Caco-2 (cell line): Measurements from ENCODE around the gene BGLAP. TPM values are rescaled to one million over a fixed set of nuclear protein-coding genes. Genes with fewer than 3 reads are reported as not detected.

Experiments
- BruUV-seq: library from RNA; stranded (reverse); fragments of 400-500 nt; replicated peaks from 2 replicates; lab custom pipeline; 2021; lab: Mats Ljungman, UMichigan
- CTCF ChIA-PET: fragments of 300-600 bp; sonication (Branson Sonifier 250); formaldehyde crosslinking; loops from one replicate; lab custom pipeline; 2022; ENCODE audit warnings: antibody characterized with exemption; lab: Charles Lee
- POLR2A ChIA-PET: fragments of 300-600 bp; sonication (Branson Sonifier 250); formaldehyde crosslinking; loops from one replicate; lab custom pipeline; 2022; ENCODE audit warnings: antibody characterized with exemption; lab: Charles Lee
- DNase-seq, 2 experiments: peaks; one replicate each; pipeline versions ENCODE4 v3.0.0 to v3.0.0-alpha.2; 2020 to 2022
- H3K27me3 ChIP-seq: replicated peaks from 2 replicates; pipeline ENCODE4 v1.6.0; 2011; ENCODE audit warnings: low read length; ENCODE audit not compliant: control insufficient read depth, insufficient read depth
- H3K36me3 ChIP-seq: 2 replicates; pipeline ENCODE4 v1.5.1; 2011; ENCODE audit warnings: low read length; ENCODE audit not compliant: control insufficient read depth, insufficient read depth
- H3K4me1 ChIP-seq: fragments of 250-450 bp; sonication (Bioruptor Pico); 2 replicates; pipeline ENCODE4 v1.5.1; 2020; ENCODE audit warnings: mild to moderate bottlenecking
- H3K4me3 ChIP-seq: 2 replicates; pipeline ENCODE4 v1.5.1; 2011; ENCODE audit warnings: low read depth, mild to moderate bottlenecking, control low read depth, low read length
- H3K9me3 ChIP-seq: fragments of 250-450 bp; sonication (Bioruptor Pico); 2 replicates; pipeline ENCODE4 v1.5.1; 2020; ENCODE audit warnings: mild to moderate bottlenecking, moderate library complexity
- H3K27ac Mint-ChIP-seq: one replicate; pipeline ENCODE4 v1.8.0; 2022; ENCODE audit warnings: mixed read lengths; ENCODE audit not compliant: unreplicated experiment
- H3K27me3 Mint-ChIP-seq: one replicate; pipeline ENCODE4 v1.8.0; 2022; ENCODE audit warnings: mixed read lengths; ENCODE audit not compliant: insufficient read depth, unreplicated experiment
- H3K36me3 Mint-ChIP-seq: one replicate; pipeline ENCODE4 v1.8.0; 2022; ENCODE audit warnings: mild to moderate bottlenecking, mixed read lengths; ENCODE audit not compliant: insufficient read depth, unreplicated experiment
- H3K4me1 Mint-ChIP-seq: one replicate; pipeline ENCODE4 v1.8.0; 2022; ENCODE audit warnings: low read depth, mixed read lengths; ENCODE audit not compliant: unreplicated experiment
- H3K4me3 Mint-ChIP-seq: one replicate; pipeline ENCODE4 v1.8.0; 2022; ENCODE audit warnings: mild to moderate bottlenecking, moderate library complexity, mixed read lengths; ENCODE audit not compliant: unreplicated experiment
- H3K9me3 Mint-ChIP-seq: one replicate; pipeline ENCODE4 v1.8.0; 2022; ENCODE audit warnings: mixed read lengths; ENCODE audit not compliant: unreplicated experiment
- CTCF ChIP-seq, 2 experiments: fragments of 200-600 bp in 1 of 2; IDR thresholded peaks; 1 replicate in 1 of 2; 2 replicates in 1 of 2; pipeline versions ENCODE4 v1.5.1 to v1.8.0; 2011 to 2022; ENCODE audit warnings: antibody characterized with exemption in 1 of 2, control low read depth in 1 of 2, inconsistent platforms in 1 of 2, low read depth in 1 of 2, low read length in 1 of 2, mild to moderate bottlenecking in 1 of 2, moderate library complexity in 1 of 2; ENCODE audit not compliant: insufficient read depth in 1 of 2, severe bottlenecking in 1 of 2, unreplicated experiment in 1 of 2
- intact Hi-C: fragments of 100-400 bp; cut with micrococcal nuclease; formaldehyde crosslinking; loops from one replicate; pipeline ENCODE4 v1.10.0; 2022; ENCODE audit not compliant: unreplicated experiment
- total RNA-seq: library from RNA; stranded (reverse); gene quantifications from 2 replicates; pipeline ENCODE4 v1.2.3, GENCODE V29; 2022

The BGLAP gene
- total RNA-seq, 1 experiment from 2014 or later: 2.0 TPM

- H3K36me3 ChIP-seq: no peaks in the 10 kb centered on the region; the same call in none of the 2 replicates
- intact Hi-C loops: no loop called here
- H3K4me1 Mint-ChIP-seq: peaks cover 2% of the 10 kb centered on the region
- H3K4me3 Mint-ChIP-seq: no peak overlapping the region
- H3K9me3 ChIP-seq: no peaks in the 10 kb centered on the region
- no peaks in the 10 kb centered on the region for H3K27me3 ChIP-seq
- POLR2A ChIA-PET: no interaction called here
- no peak overlapping the region for H3K27ac Mint-ChIP-seq
- peaks cover 6% of the 10 kb centered on the region; the same call in 1 of the 2 replicates for H3K4me1 ChIP-seq
- BruUV-seq: no TSS peak
- no peak overlapping the region for H3K4me3 ChIP-seq
- CTCF ChIA-PET: interaction anchor here (2.2 to 3.6 kb wide), 3 partner anchors 57 to 84 kb away, joined by 22 to 73 read pairs (median 55); partner anchors contain the start of genes SMG5 and TMEM79
- no peak for DNase-seq
- H3K36me3 Mint-ChIP-seq: peaks cover 42% of the 10 kb centered on the region
- H3K9me3 Mint-ChIP-seq: no peaks in the 10 kb centered on the region
- H3K27me3 Mint-ChIP-seq: no peaks in the 10 kb centered on the region
- TF ChIP-seq CTCF (IDR thresholded peaks at IDR 0.05; ENCODE audit: insufficient read depth in 1 of 2, low read depth in 1 of 2, low read length in 1 of 2, severe bottlenecking in 1 of 2, unreplicated experiment in 1 of 2): no peak
Measured at GRCh38 chr1:156226116-156226538, 15.9 kb upstream of the BGLAP start.

- no peak overlapping the region for H3K27ac Mint-ChIP-seq
- ChIA-PET POLR2A (no interaction called here), CTCF (no interaction called here)
- H3K9me3 ChIP-seq: no peaks in the 10 kb centered on the region
- H3K27me3 Mint-ChIP-seq: no peaks in the 10 kb centered on the region
- TF ChIP-seq CTCF (IDR thresholded peaks at IDR 0.05; ENCODE audit: insufficient read depth in 1 of 2, low read depth in 1 of 2, low read length in 1 of 2, severe bottlenecking in 1 of 2, unreplicated experiment in 1 of 2): no peak
- H3K4me1 Mint-ChIP-seq: no peaks in the 10 kb centered on the region
- no peak for DNase-seq
- no peak overlapping the region for H3K4me3 Mint-ChIP-seq
- H3K9me3 Mint-ChIP-seq: no peaks in the 10 kb centered on the region
- H3K4me3 ChIP-seq: no peak overlapping the region
- H3K36me3 ChIP-seq: no peaks in the 10 kb centered on the region; the same call in none of the 2 replicates
- intact Hi-C loops: no loop called here
- no TSS peak for BruUV-seq
- H3K27me3 ChIP-seq: no peaks in the 10 kb centered on the region
- peaks cover 8% of the 10 kb centered on the region; the same call in 1 of the 2 replicates for H3K4me1 ChIP-seq
- peaks cover 36% of the 10 kb centered on the region for H3K36me3 Mint-ChIP-seq
Measured at GRCh38 chr1:156226782-156227181, 15.2 kb upstream of the BGLAP start.

- BruUV-seq: no TSS peak
- Mint-ChIP-seq H3K4me3 (no peak overlapping the region), H3K9me3 (no peaks in the 10 kb centered on the region), H3K4me1 (peaks cover 5% of the 10 kb centered on the region), H3K27ac (no peak overlapping the region), H3K27me3 (no peaks in the 10 kb centered on the region), H3K36me3 (peaks cover 29% of the 10 kb centered on the region)
- peaks cover 18% of the 10 kb centered on the region for H3K4me1 ChIP-seq
- DNase-seq: no peak
- intact Hi-C loops: no loop called here
- no peaks in the 10 kb centered on the region for H3K27me3 ChIP-seq
- no peaks in the 10 kb centered on the region for H3K9me3 ChIP-seq
- no peak for TF ChIP-seq CTCF (IDR thresholded peaks at IDR 0.05; ENCODE audit: insufficient read depth in 1 of 2, low read depth in 1 of 2, low read length in 1 of 2, severe bottlenecking in 1 of 2, unreplicated experiment in 1 of 2)
- no peak overlapping the region for H3K4me3 ChIP-seq
- POLR2A ChIA-PET: no interaction called here
- no peaks in the 10 kb centered on the region; the same call in none of the 2 replicates for H3K36me3 ChIP-seq
- CTCF ChIA-PET: interaction anchor here (0.6 kb wide), 1 partner anchor 1875 kb away, joined by 4 read pairs; no protein-coding TSS in a partner anchor
Measured at GRCh38 chr1:156228501-156228900, 13.5 kb upstream of the BGLAP start.
